ENCODE results near the gene FANCD2OS. TPM values are rescaled to one million over a fixed set of nuclear protein-coding genes. Genes with fewer than 3 reads are reported as not detected.

Gene FANCD2OS
- total RNA-seq, 1 experiment from 2014 or later, result not detected

DNA sequence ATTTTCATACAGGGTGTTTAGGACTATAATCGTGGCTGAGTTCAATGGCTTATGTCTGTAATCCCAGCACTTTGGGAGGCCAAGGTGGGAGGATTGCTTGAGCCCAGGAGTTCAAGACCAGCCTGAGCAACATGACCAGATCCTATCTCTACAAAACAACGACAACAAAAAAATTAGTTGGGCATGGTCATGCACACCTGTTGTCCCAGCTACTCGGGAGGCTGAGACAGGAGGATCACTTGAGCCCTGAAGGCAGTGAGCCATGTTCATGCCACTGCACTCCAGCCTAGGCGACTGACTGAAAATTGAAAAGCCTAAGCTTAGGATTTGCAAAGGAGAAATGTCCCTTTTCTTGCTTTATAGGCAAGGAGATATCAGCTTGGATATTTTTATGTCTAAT, 8.9 kb upstream of the FANCD2OS start:
- intact Hi-C loops (cut with micrococcal nuclease; ENCODE audit: unreplicated experiment), result no loop called here
- peaks cover 28% of the 10 kb centered on the region for H3K36me3 Mint-ChIP-seq (ENCODE audit: insufficient read depth, unreplicated experiment)

DNA sequence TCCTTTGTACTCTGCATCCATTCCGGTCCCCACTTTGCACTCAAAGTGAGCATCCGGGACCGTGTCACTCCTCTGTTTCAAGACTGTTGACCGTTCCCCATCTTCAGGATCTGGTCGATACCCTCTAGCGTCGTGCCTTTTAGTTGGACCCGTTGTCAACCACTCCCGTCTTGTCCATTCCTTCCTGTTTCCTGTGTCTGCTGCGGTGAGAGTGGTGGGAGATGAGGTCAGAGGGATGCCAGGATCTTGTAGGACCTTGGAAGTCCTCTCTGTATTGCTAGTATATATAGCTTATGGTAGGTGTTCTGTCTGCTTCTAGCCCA, 8.0 kb upstream of the FANCD2OS start:
- Histone ChIP-seq H3K36me3 (ENCODE audit: control insufficient read depth, insufficient read depth, low read length) (no peaks in the 10 kb centered on the region), H3K27me3 (replicated peaks; ENCODE audit: control insufficient read depth, insufficient read depth, low read length) (no peaks in the 10 kb centered on the region), H3K4me1 (no peaks in the 10 kb centered on the region), H3K9me3 (no peaks in the 10 kb centered on the region), H3K4me3 (ENCODE audit: low read depth, low read length) (peak overlapping the region; percentile 76)
- intact Hi-C loops (cut with micrococcal nuclease; ENCODE audit: unreplicated experiment), result no loop called here
- no TSS peak for BruUV-seq (replicated peaks)
- peaks cover 23% of the 10 kb centered on the region for H3K36me3 Mint-ChIP-seq (ENCODE audit: insufficient read depth, unreplicated experiment)
- H3K9me3 Mint-ChIP-seq (ENCODE audit: unreplicated experiment), result no peaks in the 10 kb centered on the region
- TF ChIP-seq, protein P1, sequence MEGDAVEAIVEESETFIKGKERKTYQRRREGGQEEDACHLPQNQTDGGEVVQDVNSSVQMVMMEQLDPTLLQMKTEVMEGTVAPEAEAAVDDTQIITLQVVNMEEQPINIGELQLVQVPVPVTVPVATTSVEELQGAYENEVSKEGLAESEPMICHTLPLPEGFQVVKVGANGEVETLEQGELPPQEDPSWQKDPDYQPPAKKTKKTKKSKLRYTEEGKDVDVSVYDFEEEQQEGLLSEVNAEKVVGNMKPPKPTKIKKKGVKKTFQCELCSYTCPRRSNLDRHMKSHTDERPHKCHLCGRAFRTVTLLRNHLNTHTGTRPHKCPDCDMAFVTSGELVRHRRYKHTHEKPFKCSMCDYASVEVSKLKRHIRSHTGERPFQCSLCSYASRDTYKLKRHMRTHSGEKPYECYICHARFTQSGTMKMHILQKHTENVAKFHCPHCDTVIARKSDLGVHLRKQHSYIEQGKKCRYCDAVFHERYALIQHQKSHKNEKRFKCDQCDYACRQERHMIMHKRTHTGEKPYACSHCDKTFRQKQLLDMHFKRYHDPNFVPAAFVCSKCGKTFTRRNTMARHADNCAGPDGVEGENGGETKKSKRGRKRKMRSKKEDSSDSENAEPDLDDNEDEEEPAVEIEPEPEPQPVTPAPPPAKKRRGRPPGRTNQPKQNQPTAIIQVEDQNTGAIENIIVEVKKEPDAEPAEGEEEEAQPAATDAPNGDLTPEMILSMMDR (IDR thresholded peaks at IDR 0.05; ENCODE audit: insufficient read depth in 1 of 2, low read depth in 1 of 2, low read length in 1 of 2, severe bottlenecking in 1 of 2, unreplicated experiment in 1 of 2), result no peak
- POLR2A ChIA-PET, result interaction anchor here (0.8 kb wide), 1 partner anchor 13 kb away, joined by 6 read pairs; no protein-coding TSS in a partner anchor
- DNase-seq, result peak; percentile 23 to 39
- H3K27me3 Mint-ChIP-seq (ENCODE audit: insufficient read depth, unreplicated experiment), result no peaks in the 10 kb centered on the region
- CTCF ChIA-PET, result no interaction called here
- peak overlapping the region; percentile 96 for H3K27ac Mint-ChIP-seq (ENCODE audit: unreplicated experiment)
- H3K4me1 Mint-ChIP-seq (ENCODE audit: low read depth, unreplicated experiment), result no peaks in the 10 kb centered on the region
- H3K4me3 Mint-ChIP-seq (ENCODE audit: unreplicated experiment), result peak overlapping the region; percentile 99

More for the DNA sequence above, 8.9 kb upstream of the FANCD2OS start:
- ChIA-PET CTCF (no interaction called here), POLR2A (interaction anchor here (0.8 kb wide), 1 partner anchor 12 kb away, joined by 6 read pairs; no protein-coding TSS in a partner anchor)
- Mint-ChIP-seq H3K4me3 (ENCODE audit: unreplicated experiment) (peak overlapping the region; percentile 99), H3K9me3 (ENCODE audit: unreplicated experiment) (no peaks in the 10 kb centered on the region), H3K4me1 (ENCODE audit: low read depth, unreplicated experiment) (no peaks in the 10 kb centered on the region), H3K27me3 (ENCODE audit: insufficient read depth, unreplicated experiment) (no peaks in the 10 kb centered on the region), H3K27ac (ENCODE audit: unreplicated experiment) (no peak overlapping the region)
- no peak overlapping the region; the same call in 1 of the 2 replicates for H3K4me3 ChIP-seq (ENCODE audit: low read depth, low read length)
- DNase-seq, result no peak
- BruUV-seq (replicated peaks), result no TSS peak
- H3K4me1 ChIP-seq, result no peaks in the 10 kb centered on the region
- no peaks in the 10 kb centered on the region for H3K9me3 ChIP-seq
- H3K36me3 ChIP-seq (ENCODE audit: control insufficient read depth, insufficient read depth, low read length), result no peaks in the 10 kb centered on the region
- TF ChIP-seq, protein P1 (IDR thresholded peaks at IDR 0.05; ENCODE audit: insufficient read depth in 1 of 2, low read depth in 1 of 2, low read length in 1 of 2, severe bottlenecking in 1 of 2, unreplicated experiment in 1 of 2), result no peak
- no peaks in the 10 kb centered on the region for H3K27me3 ChIP-seq (replicated peaks; ENCODE audit: control insufficient read depth, insufficient read depth, low read length)

DNA sequence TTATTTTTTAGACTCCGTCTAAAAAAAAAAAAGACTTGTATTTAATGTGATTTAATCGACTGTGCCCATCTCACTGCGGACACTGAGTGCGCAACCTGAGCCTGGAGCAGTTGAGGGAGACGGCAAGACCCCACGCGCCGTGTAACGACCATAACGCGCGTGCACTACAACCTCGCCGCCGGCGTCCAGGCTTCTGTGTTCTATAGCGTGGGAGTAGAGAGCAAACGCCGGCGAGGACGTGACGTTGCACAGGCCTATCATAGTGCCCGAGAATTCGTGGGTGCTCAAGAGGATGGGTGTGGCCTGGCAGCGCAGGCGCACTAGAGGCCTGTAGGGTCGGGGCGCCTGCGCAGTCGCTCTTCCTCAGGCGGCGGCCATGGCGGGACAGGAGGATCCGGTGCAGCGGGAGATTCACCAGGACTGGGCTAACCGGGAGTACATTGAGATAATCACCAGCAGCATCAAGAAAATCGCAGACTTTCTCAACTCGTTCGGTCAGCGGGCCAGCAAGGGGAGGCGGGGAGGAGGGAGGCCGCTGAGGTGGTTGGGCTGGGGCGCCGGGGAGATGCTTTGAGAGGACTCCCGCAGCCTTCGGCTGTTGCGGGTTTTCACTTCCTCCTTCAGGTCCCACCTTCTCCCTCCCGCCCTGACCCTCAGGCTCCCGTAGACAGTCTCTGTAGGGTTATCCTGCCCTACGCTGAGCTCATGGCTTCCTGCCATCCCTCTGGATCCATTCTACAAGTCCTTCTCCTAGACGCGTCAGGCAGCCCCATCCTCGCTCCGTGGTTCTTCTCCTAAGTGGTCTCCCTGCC, 7.5 kb upstream of the FANCD2OS start, which contains the start of gene BRK1:
BRK1 (plus strand) TSS at position 350 of the 812 bp plus-strand sequence; CDS start at position 377, 27 bp downstream.
- intact Hi-C loops (cut with micrococcal nuclease; ENCODE audit: unreplicated experiment), result loop anchor here (2.0 kb wide), 1 partner anchor 25 kb away; the partner anchor contains the start of gene VHL
- H3K36me3 Mint-ChIP-seq (ENCODE audit: insufficient read depth, unreplicated experiment), result peaks cover 18% of the 10 kb centered on the region
- DNase-seq, result peak; percentile 90 to 94
- H3K27me3 Mint-ChIP-seq (ENCODE audit: insufficient read depth, unreplicated experiment), result no peaks in the 10 kb centered on the region
- ChIA-PET POLR2A (interaction anchor here (0.5 to 0.7 kb wide), 6 partner anchors 13 to 773 kb away, joined by 3 to 5 read pairs (median 4); no protein-coding TSS in a partner anchor), CTCF (interaction anchor here (0.6 kb wide), 1 partner anchor 10 kb away, joined by 4 read pairs; no protein-coding TSS in a partner anchor)
- no peaks in the 10 kb centered on the region for H3K9me3 Mint-ChIP-seq (ENCODE audit: unreplicated experiment)
- no peaks in the 10 kb centered on the region for H3K9me3 ChIP-seq
- H3K27me3 ChIP-seq (replicated peaks; ENCODE audit: control insufficient read depth, insufficient read depth, low read length), result no peaks in the 10 kb centered on the region
- BruUV-seq (replicated peaks), result no TSS peak
- H3K4me3 ChIP-seq (ENCODE audit: low read depth, low read length), result peak within 1 kb of the TSS; percentile 76
- peak within 1 kb of the TSS; percentile 96 for H3K27ac Mint-ChIP-seq (ENCODE audit: unreplicated experiment)
- no peaks in the 10 kb centered on the region for H3K4me1 Mint-ChIP-seq (ENCODE audit: low read depth, unreplicated experiment)
- TF ChIP-seq, protein P1 (IDR thresholded peaks at IDR 0.05; ENCODE audit: insufficient read depth in 1 of 2, low read depth in 1 of 2, low read length in 1 of 2, severe bottlenecking in 1 of 2, unreplicated experiment in 1 of 2), result no peak
- H3K4me1 ChIP-seq, result no peaks in the 10 kb centered on the region
- H3K36me3 ChIP-seq (ENCODE audit: control insufficient read depth, insufficient read depth, low read length), result no peaks in the 10 kb centered on the region
- peak within 1 kb of the TSS; percentile 99 for H3K4me3 Mint-ChIP-seq (ENCODE audit: unreplicated experiment)
